Measurements from ENCODE around the gene ABCB11.

Gene ABCB11

DNA sequence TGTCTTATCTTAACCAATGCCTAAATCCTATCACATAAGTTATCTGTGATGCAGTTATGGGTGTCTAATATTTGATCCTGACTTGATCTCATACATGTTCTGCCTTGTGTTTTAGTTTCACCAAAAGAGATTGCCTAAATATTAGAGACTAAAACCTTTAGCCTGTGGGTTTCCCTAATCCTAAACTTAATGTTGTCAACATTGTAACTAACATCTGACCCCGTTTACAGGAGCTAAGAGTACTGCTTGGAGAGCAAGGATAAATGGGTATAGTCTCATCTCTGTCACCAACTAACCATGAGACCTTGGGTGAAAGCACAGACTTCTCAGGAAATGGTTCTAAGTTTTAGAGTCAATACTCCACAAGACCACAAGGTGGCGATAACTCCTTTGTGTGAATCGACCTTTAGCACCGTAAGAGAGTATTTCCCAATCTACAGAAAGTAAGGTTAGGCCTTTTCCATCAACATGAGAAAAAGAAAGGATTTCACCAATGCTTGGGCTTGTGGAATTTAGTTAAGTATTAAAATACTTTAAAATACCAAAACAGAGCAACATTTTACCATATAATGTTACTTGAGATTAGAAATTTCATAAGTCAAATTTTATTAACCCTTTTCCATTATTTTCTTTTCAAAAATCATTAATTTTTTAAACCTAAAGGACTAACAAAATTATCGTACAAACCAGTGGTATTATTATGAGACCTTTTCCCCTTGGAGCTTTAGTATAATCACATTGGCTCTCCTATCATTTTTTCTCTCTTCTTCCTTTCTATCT, 69.5 kb downstream of the ABCB11 start:
- TF ChIP-seq, protein P1, sequence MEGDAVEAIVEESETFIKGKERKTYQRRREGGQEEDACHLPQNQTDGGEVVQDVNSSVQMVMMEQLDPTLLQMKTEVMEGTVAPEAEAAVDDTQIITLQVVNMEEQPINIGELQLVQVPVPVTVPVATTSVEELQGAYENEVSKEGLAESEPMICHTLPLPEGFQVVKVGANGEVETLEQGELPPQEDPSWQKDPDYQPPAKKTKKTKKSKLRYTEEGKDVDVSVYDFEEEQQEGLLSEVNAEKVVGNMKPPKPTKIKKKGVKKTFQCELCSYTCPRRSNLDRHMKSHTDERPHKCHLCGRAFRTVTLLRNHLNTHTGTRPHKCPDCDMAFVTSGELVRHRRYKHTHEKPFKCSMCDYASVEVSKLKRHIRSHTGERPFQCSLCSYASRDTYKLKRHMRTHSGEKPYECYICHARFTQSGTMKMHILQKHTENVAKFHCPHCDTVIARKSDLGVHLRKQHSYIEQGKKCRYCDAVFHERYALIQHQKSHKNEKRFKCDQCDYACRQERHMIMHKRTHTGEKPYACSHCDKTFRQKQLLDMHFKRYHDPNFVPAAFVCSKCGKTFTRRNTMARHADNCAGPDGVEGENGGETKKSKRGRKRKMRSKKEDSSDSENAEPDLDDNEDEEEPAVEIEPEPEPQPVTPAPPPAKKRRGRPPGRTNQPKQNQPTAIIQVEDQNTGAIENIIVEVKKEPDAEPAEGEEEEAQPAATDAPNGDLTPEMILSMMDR (IDR thresholded peaks at IDR 0.05; ENCODE audit: low read depth, low read length) = peak; percentile 80
- TF ChIP-seq, protein P2, sequence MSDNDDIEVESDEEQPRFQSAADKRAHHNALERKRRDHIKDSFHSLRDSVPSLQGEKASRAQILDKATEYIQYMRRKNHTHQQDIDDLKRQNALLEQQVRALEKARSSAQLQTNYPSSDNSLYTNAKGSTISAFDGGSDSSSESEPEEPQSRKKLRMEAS (IDR thresholded peaks at IDR 0.05; ENCODE audit: low read depth, low read length) = no peak
- H3K4me3 ChIP-seq (ENCODE audit: low read depth, low read length) = no peak overlapping the region
- DNase-seq (ENCODE audit: low read depth) = peak; percentile 90

DNA sequence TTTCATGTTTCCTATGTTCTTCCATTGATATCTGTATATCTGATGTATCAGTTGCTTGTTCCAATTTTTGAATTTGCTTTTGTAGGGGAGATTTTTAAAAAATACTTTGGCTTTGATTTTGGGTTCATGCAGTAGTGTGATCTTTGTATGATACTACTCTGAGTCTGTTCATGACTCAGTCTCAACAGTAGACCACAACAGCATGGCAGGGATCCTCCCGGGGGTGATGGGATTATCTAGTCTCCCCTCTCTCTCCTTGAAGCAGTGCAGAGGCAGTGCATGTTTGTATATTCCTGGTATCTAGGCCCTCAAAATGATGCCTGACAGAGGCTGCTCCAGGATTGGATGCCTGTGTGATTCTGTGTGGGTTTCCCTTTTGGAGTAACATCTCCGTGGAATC, 74.7 kb downstream of the ABCB11 start:
- no peak for DNase-seq (ENCODE audit: low read depth)
- TF ChIP-seq, protein P2 (IDR thresholded peaks at IDR 0.05; ENCODE audit: low read depth, low read length) = no peak
- TF ChIP-seq, protein P1 (IDR thresholded peaks at IDR 0.05; ENCODE audit: low read depth, low read length) = no peak
- TF ChIP-seq MYC (IDR thresholded peaks at IDR 0.05; ENCODE audit: low read depth, low read length) (no peak), POLR2A (IDR thresholded peaks at IDR 0.05; ENCODE audit: extremely low read depth, insufficient read length) (no peak)

DNA sequence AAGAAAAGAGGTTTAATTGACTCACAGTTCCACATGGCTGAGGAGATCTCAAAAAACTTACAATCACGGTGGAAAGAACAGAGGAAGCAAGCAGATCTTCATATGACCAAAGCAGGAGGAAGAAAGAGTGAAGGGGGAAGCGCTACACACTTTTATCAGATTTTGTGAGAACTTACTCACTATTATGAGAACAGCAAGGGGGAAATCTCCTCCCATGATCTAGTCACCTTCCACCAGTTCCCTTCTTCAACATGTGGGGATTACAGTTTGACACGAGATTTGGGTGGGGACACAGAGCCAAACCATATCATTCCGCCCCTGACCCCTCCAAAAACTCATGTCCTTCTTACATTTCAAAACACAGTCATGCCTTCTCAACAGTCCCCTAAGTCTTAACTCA, 75.8 kb downstream of the ABCB11 start:
- no peak overlapping the region for H3K4me3 ChIP-seq (ENCODE audit: low read depth, low read length)
- TF ChIP-seq, protein P2 (IDR thresholded peaks at IDR 0.05; ENCODE audit: low read depth, low read length) = no peak
- TF ChIP-seq, protein P1 (IDR thresholded peaks at IDR 0.05; ENCODE audit: low read depth, low read length) = no peak
- TF ChIP-seq MYC (IDR thresholded peaks at IDR 0.05; ENCODE audit: low read depth, low read length) = no peak
- TF ChIP-seq POLR2A (IDR thresholded peaks at IDR 0.05; ENCODE audit: extremely low read depth, insufficient read length) = no peak
- no peak for DNase-seq (ENCODE audit: low read depth)

More for the DNA sequence above, 74.7 kb downstream of the ABCB11 start:
- H3K4me3 ChIP-seq (ENCODE audit: low read depth, low read length) = no peak overlapping the region

DNA sequence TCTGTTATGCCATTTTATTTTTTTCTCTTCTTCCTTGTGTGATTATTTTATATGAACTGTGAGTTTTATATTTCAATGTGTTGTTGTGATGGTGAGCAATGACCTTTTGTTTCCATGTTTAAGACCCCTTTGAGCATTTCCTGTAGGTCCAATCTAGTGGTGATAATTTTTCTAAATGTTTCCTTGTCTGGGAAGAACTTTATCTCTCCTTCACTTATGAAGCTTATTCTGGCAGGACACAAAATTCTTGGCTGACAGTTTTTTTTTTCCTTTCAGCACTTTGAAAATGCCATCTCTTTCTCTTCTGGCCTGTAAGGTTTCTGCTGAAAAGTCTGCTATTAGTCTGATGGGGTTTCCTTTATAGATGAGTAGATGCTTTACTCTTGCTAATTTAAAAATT, 76.9 kb downstream of the ABCB11 start:
- TF ChIP-seq, protein P2 (IDR thresholded peaks at IDR 0.05; ENCODE audit: low read depth, low read length) = no peak
- no peak overlapping the region for H3K4me3 ChIP-seq (ENCODE audit: low read depth, low read length)
- DNase-seq (ENCODE audit: low read depth) = no peak

DNA sequence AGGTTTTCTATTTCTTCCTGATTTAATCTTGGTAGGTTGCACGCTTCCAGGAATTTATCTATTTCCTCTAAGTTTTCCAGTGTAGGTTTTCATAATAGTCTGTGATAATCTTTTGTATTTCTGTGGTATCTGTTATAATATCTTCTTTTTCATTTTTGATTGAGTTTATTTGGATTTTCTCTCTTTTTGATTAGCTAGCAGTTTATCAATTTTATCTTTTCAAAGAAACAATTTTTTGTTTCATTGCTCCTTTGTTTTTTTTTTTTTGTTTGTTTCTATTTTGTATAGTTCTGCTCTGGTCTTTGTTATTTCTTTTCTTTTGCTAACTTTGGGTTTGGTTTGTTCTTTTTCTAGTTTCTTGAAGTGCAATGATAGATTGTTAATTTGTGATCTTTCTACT, 78.7 kb downstream of the ABCB11 start:
- no peak for TF ChIP-seq POLR2A (IDR thresholded peaks at IDR 0.05; ENCODE audit: extremely low read depth, insufficient read length)
- no peak for TF ChIP-seq MYC (IDR thresholded peaks at IDR 0.05; ENCODE audit: low read depth, low read length)
- TF ChIP-seq, protein P1 (IDR thresholded peaks at IDR 0.05; ENCODE audit: low read depth, low read length) = no peak
- TF ChIP-seq, protein P2 (IDR thresholded peaks at IDR 0.05; ENCODE audit: low read depth, low read length) = no peak
- DNase-seq (ENCODE audit: low read depth) = no peak
- no peak overlapping the region for H3K4me3 ChIP-seq (ENCODE audit: low read depth, low read length)

DNA sequence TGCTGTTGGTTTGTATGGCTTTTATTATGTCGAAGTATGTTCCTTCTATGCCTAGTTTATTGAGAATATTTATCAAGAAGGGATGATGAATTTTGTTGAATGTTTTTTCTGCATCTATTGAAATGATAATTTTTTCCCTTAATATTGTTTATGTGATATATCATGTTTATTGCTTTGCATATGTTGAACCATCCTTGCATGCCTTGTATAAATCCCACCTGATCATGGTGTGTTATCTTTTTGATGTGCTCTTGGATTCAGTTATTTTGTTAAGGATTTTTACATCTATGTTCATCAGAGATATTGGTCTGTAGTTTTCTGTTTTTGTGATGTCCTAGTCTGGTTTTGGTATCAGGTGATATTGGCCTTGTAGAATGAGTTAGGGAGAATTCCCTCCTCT, 79.3 kb downstream of the ABCB11 start:
- no peak for DNase-seq (ENCODE audit: low read depth)
- no peak overlapping the region for H3K4me3 ChIP-seq (ENCODE audit: low read depth, low read length)
- TF ChIP-seq MYC (IDR thresholded peaks at IDR 0.05; ENCODE audit: low read depth, low read length) = no peak
- TF ChIP-seq, protein P2 (IDR thresholded peaks at IDR 0.05; ENCODE audit: low read depth, low read length) = no peak
- TF ChIP-seq, protein P1 (IDR thresholded peaks at IDR 0.05; ENCODE audit: low read depth, low read length) = no peak
- no peak for TF ChIP-seq POLR2A (IDR thresholded peaks at IDR 0.05; ENCODE audit: extremely low read depth, insufficient read length)
